Posterior vena cava (tissue), 2 donors: Measurements from ENCODE around the gene MLH1. TPM values are rescaled to one million over a fixed set of nuclear protein-coding genes. Genes with fewer than 3 reads are reported as not detected.
"Not testable (repeated sequence)": the region's sequence is repeated elsewhere in the genome, so short reads cannot be mapped to it uniquely, and the experiment has no call there.

Source experiments
- DNase-seq: peaks from one replicate; pipeline ENCODE4 v3.0.0-alpha.2; 2020; ENCODE audit warnings: low spot score
- intact Hi-C, 2 donors: fragments of 100-400 bp; cut with DNase I; formaldehyde crosslinking; loops; one replicate each; pipeline versions ENCODE4 v1.14.1 to v1.14.2; 2022 to 2023
- long read RNA-seq, 2 donors: library from polyadenylated mRNA; unstranded; transcript quantifications; one replicate each; pipeline ENCODE4 v2.0.0, GENCODE V29; 2020 to 2021
- total RNA-seq, 2 donors: library from RNA; stranded (reverse); fragmentation: NEBNext Ultra II Directional; extraction: Animal tissue kit (Norgen Biotek cat#: 25700); gene quantifications; one replicate each; pipeline ENCODE4 v1.2.1, GENCODE V29; 2021
- donor health status: DM: yes; HTN: yes; CAD: no.
- donor health status: DM: yes; HTN: yes; CAD: no.

MLH1 gene
- total RNA-seq = 10 to 100 TPM; 24.2 to 26.9 TPM
- long read RNA-seq, donor 1, transcript MLH1-201 (19 exons, 2,752 nt) = major isoform, 12 of 19 reads
- long read RNA-seq, donor 1, partial matches to known transcripts = 4 of 19 reads
- long read RNA-seq, donor 1, other reads (novel, unspliced or antisense) = 3 of 19 reads
- long read RNA-seq, donor 2, transcript MLH1-201 (19 exons, 2,752 nt) = major isoform, 32 of 49 reads
- long read RNA-seq, donor 2, partial matches to known transcripts = 7 of 49 reads
- long read RNA-seq, donor 2, other reads (novel, unspliced or antisense) = 10 of 49 reads

GRCh38 chr3:36993326-36994283 is at the start of gene MLH1:
MLH1 (plus strand) TSS chr3:36993518; CDS start chr3:36993548, 30 bp downstream.
- DNase-seq = peak; percentile 98
- intact Hi-C loops = no loop called here

GRCh38 chr3:36943601-36944000 is 49.7 kb upstream of the MLH1 start:
- no peak for DNase-seq
- intact Hi-C loops = no loop called here

GRCh38 chr3:36944012-36944640 is 49.2 kb upstream of the MLH1 start:
- peak; percentile 90 for DNase-seq
- intact Hi-C loops = no loop called here

- intact Hi-C loops = no loop called here
- DNase-seq = peak; percentile 93
Observed at GRCh38 chr3:36944641-36945270, 48.6 kb upstream of the MLH1 start, which contains the start of gene TRANK1. TRANK1 (minus strand) TSS chr3:36945054; CDS start chr3:36944809, 245 bp downstream.

- intact Hi-C loops = no loop called here
- DNase-seq = no peak
Observed at GRCh38 chr3:36945333-36945980, 47.9 kb upstream of the MLH1 start.

GRCh38 chr3:36947814-36948213 is 45.5 kb upstream of the MLH1 start:
- DNase-seq, intact Hi-C loops: not testable (repeated sequence)

GRCh38 chr3:36954452-36955134 is 38.7 kb upstream of the MLH1 start:
- intact Hi-C loops = loop anchor here in 1 of 2 donors (10.0 kb wide), 1 partner anchor 220 kb away; no protein-coding TSS in a partner anchor
- no peak for DNase-seq

GRCh38 chr3:36956155-36956554 is 37.2 kb upstream of the MLH1 start:
- intact Hi-C loops = loop anchor here in 1 of 2 donors (10.0 kb wide), 1 partner anchor 221 kb away; no protein-coding TSS in a partner anchor

GRCh38 chr3:36957063-36957462 is 36.3 kb upstream of the MLH1 start:
- intact Hi-C loops = loop anchor here in 1 of 2 donors (10.0 kb wide), 1 partner anchor 222 kb away; no protein-coding TSS in a partner anchor

More at GRCh38 chr3:36956155-36956554, 37.2 kb upstream of the MLH1 start:
- no peak for DNase-seq

GRCh38 chr3:36957862-36958686 is 35.2 kb upstream of the MLH1 start:
- DNase-seq = no peak
- intact Hi-C loops = loop anchor here in 1 of 2 donors (10.0 kb wide), 1 partner anchor 223 kb away; no protein-coding TSS in a partner anchor

More at GRCh38 chr3:36957063-36957462, 36.3 kb upstream of the MLH1 start:
- DNase-seq = no peak

GRCh38 chr3:36959821-36960220 is 33.5 kb upstream of the MLH1 start:
- DNase-seq = no peak
- intact Hi-C loops = loop anchor here in 1 of 2 donors (10.0 kb wide), 1 partner anchor 225 kb away; no protein-coding TSS in a partner anchor

GRCh38 chr3:36960502-36960901 is 32.8 kb upstream of the MLH1 start:
- DNase-seq = no peak
- intact Hi-C loops = no loop called here

GRCh38 chr3:36963008-36963407 is 30.3 kb upstream of the MLH1 start:
- DNase-seq, intact Hi-C loops: not testable (repeated sequence)

GRCh38 chr3:36964331-36964730 is 29.0 kb upstream of the MLH1 start:
- DNase-seq = no peak
- intact Hi-C loops = no loop called here

- DNase-seq = no peak
- intact Hi-C loops = no loop called here
Observed at GRCh38 chr3:36964817-36965216, 28.5 kb upstream of the MLH1 start.

GRCh38 chr3:36965440-36965839 is 27.9 kb upstream of the MLH1 start:
- intact Hi-C loops = no loop called here
- DNase-seq = no peak

GRCh38 chr3:36969085-36969484 is 24.2 kb upstream of the MLH1 start:
- DNase-seq = no peak
- intact Hi-C loops = no loop called here
